A549 (cell line): ENCODE measurements around the gene RWDD2A. TPM values are rescaled to one million over a fixed set of nuclear protein-coding genes. Genes with fewer than 3 reads are reported as not detected.
A peak's percentile ranks its signal among the peaks of the same experiment; 100 is the strongest.

ENCODE experiments used
- ATAC-seq, 2 experiments: fragments of 200-7000 bp in 1 of 2; fragments of >200 bp in 1 of 2; cut with Nextera tagmentation in 1 of 2; cut with Tn5 transposase in 1 of 2; 3 replicates each; pipeline versions ENCODE4 v1.8.0 to v1.9.1; 2018 to 2020; ENCODE audit warnings: mild to moderate bottlenecking in 1 of 2, moderate library complexity in 1 of 2
- CTCF ChIA-PET: fragments of 300-600 bp; sonication (Branson Sonifier 250); formaldehyde crosslinking; extraction: SDS; loops from one replicate; lab custom pipeline; 2021; ENCODE audit warnings: antibody characterized with exemption, inconsistent platforms; lab: Yijun Ruan, JAX
- POLR2A ChIA-PET: fragments of 350-600 bp; formaldehyde crosslinking; extraction: SDS; loops from one replicate; lab custom pipeline; 2021; ENCODE audit warnings: antibody characterized with exemption, inconsistent platforms; lab: Yijun Ruan, JAX
- DNase-seq, 2 experiments: peaks; one replicate each; pipeline versions ENCODE4 v3.0.0 to v3.0.0-alpha.2; 2011 to 2016; ENCODE audit warnings: low read depth in 1 of 2, low spot score in 1 of 2
- FAIRE-seq: peaks from 2 replicates; lab custom pipeline; 2011; peaks lifted over from hg19 to GRCh38; lab: Jason Lieb, UNC
- H3K27ac ChIP-seq, 2 experiments: fragments of >200 bp; sonication (Bioruptor Twin); formaldehyde crosslinking; 3 replicates each; pipeline ENCODE4 v1.5.1; 2016 to 2017
- H3K4me1 ChIP-seq: fragments of >200 bp; sonication (Bioruptor Twin); formaldehyde crosslinking; 3 replicates; pipeline ENCODE4 v1.6.1; 2016
- H3K4me2 ChIP-seq: fragments of >200 bp; sonication (Bioruptor Twin); formaldehyde crosslinking; 3 replicates; pipeline ENCODE4 v1.6.1; 2016
- H3K4me3 ChIP-seq: fragments of >200 bp; sonication (Bioruptor Twin); formaldehyde crosslinking; 3 replicates; pipeline ENCODE4 v1.5.1; 2016
- H3K9me3 ChIP-seq: fragments of >200 bp; sonication (Bioruptor Twin); formaldehyde crosslinking; 3 replicates; pipeline ENCODE4 v1.6.1; 2016
- ATOH8 ChIP-seq: fragments of 250-450 bp; sonication (Bioruptor Pico); IDR thresholded peaks from 2 replicates; pipeline ENCODE4 v1.5.0; 2020; ENCODE audit warnings: low read depth, mild to moderate bottlenecking, moderate library complexity
- BHLHE40 ChIP-seq: IDR thresholded peaks from 2 replicates; pipeline ENCODE4 v1.6.1; 2012; ENCODE audit warnings: low read depth, low read length, inconsistent platforms
- CBX2 ChIP-seq: fragments of 200-600 bp; sonication (generic); IDR thresholded peaks from 2 replicates; pipeline ENCODE4 v1.6.1; 2016; ENCODE audit warnings: low read depth, mild to moderate bottlenecking, borderline replicate concordance
- CHD4 ChIP-seq: fragments of 200-600 bp; sonication (generic); IDR thresholded peaks from 2 replicates; pipeline ENCODE4 v1.6.1; 2016; ENCODE audit warnings: antibody characterized with exemption, mild to moderate bottlenecking, borderline replicate concordance
- E2F6 ChIP-seq: IDR thresholded peaks from 2 replicates; pipeline ENCODE4 v1.6.1; 2012; ENCODE audit warnings: low read depth, borderline replicate concordance
- EHMT2 ChIP-seq: fragments of 200-600 bp; sonication (generic); IDR thresholded peaks from 2 replicates; pipeline ENCODE4 v1.6.1; 2016; ENCODE audit warnings: antibody characterized with exemption, low read depth, mild to moderate bottlenecking, moderate library complexity
- EP300 ChIP-seq, 2 experiments: fragments of >200 bp; sonication (Bioruptor Twin); formaldehyde crosslinking; IDR thresholded peaks; 2 replicates in 1 of 2; 3 replicates in 1 of 2; pipeline ENCODE4 v1.6.1; 2016 to 2017
- FOSB ChIP-seq: fragments of 250-450 bp; sonication (Bioruptor Pico); IDR thresholded peaks from 2 replicates; pipeline ENCODE4 v1.5.0; 2020; ENCODE audit warnings: mild to moderate bottlenecking, moderate library complexity
- FOXS1 ChIP-seq: fragments of 250-450 bp; sonication (Bioruptor Pico); IDR thresholded peaks from 2 replicates; pipeline ENCODE4 v1.5.0; 2020; ENCODE audit warnings: mild to moderate bottlenecking, moderate library complexity
- GATA3 ChIP-seq: IDR thresholded peaks from 2 replicates; pipeline ENCODE4 v1.6.1; 2012; ENCODE audit warnings: borderline replicate concordance
- HDAC2 ChIP-seq: fragments of 200-600 bp; sonication (generic); IDR thresholded peaks from 2 replicates; pipeline ENCODE4 v1.6.1; 2016
- HES2 ChIP-seq: fragments of >200 bp; sonication (Bioruptor Twin); formaldehyde crosslinking; IDR thresholded peaks from 2 replicates; pipeline ENCODE4 v1.6.1; 2016
- HEYL ChIP-seq: fragments of 250-450 bp; sonication (Bioruptor Pico); IDR thresholded peaks from 2 replicates; pipeline ENCODE4 v1.8.0; 2021; ENCODE audit warnings: mild to moderate bottlenecking, moderate library complexity
- HMGXB4 ChIP-seq: fragments of 250-450 bp; sonication (Bioruptor Pico); IDR thresholded peaks from 2 replicates; pipeline ENCODE4 v1.5.0; 2021; ENCODE audit warnings: mild to moderate bottlenecking, moderate library complexity, borderline replicate concordance
- JUN ChIP-seq, 2 experiments: fragments of >200 bp; sonication (Bioruptor Twin); formaldehyde crosslinking; IDR thresholded peaks; 2 replicates in 1 of 2; 3 replicates in 1 of 2; pipeline ENCODE4 v1.6.1; 2016 to 2017
- MAX ChIP-seq: IDR thresholded peaks from 2 replicates; pipeline ENCODE4 v1.6.1; 2012
- MAZ ChIP-seq: fragments of 150-350 bp; IDR thresholded peaks from 2 replicates; pipeline ENCODE4 v1.6.1; 2014; ENCODE audit warnings: antibody characterized with exemption, low read depth, low read length, borderline replicate concordance
- NPAS2 ChIP-seq: fragments of 250-450 bp; sonication (Bioruptor Pico); IDR thresholded peaks from 2 replicates; pipeline ENCODE4 v1.8.0; 2022; ENCODE audit warnings: mild to moderate bottlenecking, moderate library complexity, borderline replicate concordance
- RAD21 ChIP-seq, 2 experiments: fragments of >200 bp in 1 of 2; sonication (Bioruptor Twin) in 1 of 2; formaldehyde crosslinking in 1 of 2; IDR thresholded peaks in 1 of 2; conservative IDR thresholded peaks in 1 of 2; 2 replicates in 1 of 2; 3 replicates in 1 of 2; pipeline ENCODE4 v1.6.1; 2012 to 2018; ENCODE audit warnings: inconsistent platforms in 1 of 2
- RCOR1 ChIP-seq: fragments of 150-350 bp; IDR thresholded peaks from 2 replicates; pipeline ENCODE4 v1.6.1; 2014; ENCODE audit warnings: antibody characterized with exemption, low read length, low read depth
- RFX5 ChIP-seq: fragments of 450-650 bp; IDR thresholded peaks from 2 replicates; pipeline ENCODE4 v1.7.1; 2014; ENCODE audit warnings: antibody characterized with exemption, mild to moderate bottlenecking, moderate library complexity
- SREBF2 ChIP-seq: fragments of 450-650 bp; IDR thresholded peaks from 2 replicates; pipeline ENCODE4 v1.6.1; 2014; ENCODE audit warnings: mild to moderate bottlenecking, moderate library complexity
- TFCP2L1 ChIP-seq: fragments of 250-450 bp; sonication (Bioruptor Pico); IDR thresholded peaks from 2 replicates; pipeline ENCODE4 v1.5.0; 2021; ENCODE audit warnings: mild to moderate bottlenecking
- TP53 ChIP-seq: fragments of 250-450 bp; sonication (Bioruptor Pico); IDR thresholded peaks from 2 replicates; pipeline ENCODE4 v1.5.0; 2021; ENCODE audit warnings: mild to moderate bottlenecking, moderate library complexity
- ZNF302 ChIP-seq: fragments of 250-450 bp; sonication (Bioruptor Pico); IDR thresholded peaks from 2 replicates; pipeline ENCODE4 v1.9.0; 2021; ENCODE audit warnings: inconsistent platforms, mild to moderate bottlenecking, moderate library complexity
- ZSCAN20 ChIP-seq: fragments of 250-450 bp; sonication (Bioruptor Pico); IDR thresholded peaks from 2 replicates; pipeline ENCODE4 v1.8.0; 2022; ENCODE audit warnings: mild to moderate bottlenecking, moderate library complexity
- WGBS: methylation state at CpG from one replicate; pipeline ENCODE4 v1.1.6; 2017; ENCODE audit errors: missing lambda C conversion rate; 5-methylcytosine and 5-hydroxymethylcytosine counted together
- polyA plus RNA-seq, 4 experiments: library from polyadenylated mRNA; depleted of rRNA in 3 of 4; stranded (reverse); fragments of >200 nt; fragmentation: RNase III in 1 of 4; extraction: RNeasy Plus Mini Kit Qiagen cat#74134 plus additional on column Dnase treatment in 1 of 4; gene quantifications; 2 replicates in 3 of 4; 3 replicates in 1 of 4; pipeline ENCODE4 v1.2.3, GENCODE V29; 2011 to 2017
- TF ChIP-seq, protein P1 (sequence below): IDR thresholded peaks from 2 replicates; pipeline ENCODE4 v1.6.1; 2012
- TF ChIP-seq, protein P2 (sequence below): fragments of 150-350 bp; IDR thresholded peaks from 2 replicates; pipeline ENCODE4 v1.6.1; 2014; ENCODE audit warnings: low read depth, mild to moderate bottlenecking, low read length

The RWDD2A gene
- polyA plus RNA-seq, 2 of the 4 experiments (the other 2 are of a cell fraction), result 2.2 to 4.7 TPM

DNA sequence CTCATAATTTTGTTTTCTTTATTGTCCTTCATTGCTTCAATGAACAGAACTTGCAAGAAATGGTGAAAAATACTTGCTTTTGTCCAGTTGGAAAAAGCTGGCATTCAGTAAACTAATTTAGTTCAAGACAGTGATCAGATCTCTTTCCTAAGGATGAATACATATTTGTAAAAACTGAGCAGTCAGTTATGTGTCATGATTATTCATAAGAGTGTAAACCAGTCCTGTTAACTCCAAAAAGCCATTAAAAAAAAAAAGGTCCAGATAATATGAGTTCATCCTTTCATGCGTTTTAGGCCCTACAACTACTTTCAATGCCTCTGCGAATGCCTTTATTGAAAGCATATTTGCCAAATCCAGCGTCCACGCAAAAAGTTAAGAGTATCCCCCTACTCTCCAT, 701 bp upstream of the RWDD2A start:
- Histone ChIP-seq H3K4me1 (peaks cover 6% of the 10 kb centered on the region; the same call in 1 of the 3 replicates), H3K9me3 (no peaks in the 10 kb centered on the region), H3K4me2 (peak overlapping the region; percentile 81), H3K4me3 (peak overlapping the region; percentile 90), H3K27ac (peak overlapping the region; percentile 82 to 95)
- ChIA-PET CTCF (no interaction called here), POLR2A (no interaction called here)
- WGBS, result 5% methylated on average over 4 of the region's 4 CpGs
- FAIRE-seq (no peak), ATAC-seq (no peak), DNase-seq (no peak)
- TF ChIP-seq EHMT2, result no peak
- TF ChIP-seq HES2, result no peak
- TF ChIP-seq HDAC2, result no peak
- TF ChIP-seq, protein P1, sequence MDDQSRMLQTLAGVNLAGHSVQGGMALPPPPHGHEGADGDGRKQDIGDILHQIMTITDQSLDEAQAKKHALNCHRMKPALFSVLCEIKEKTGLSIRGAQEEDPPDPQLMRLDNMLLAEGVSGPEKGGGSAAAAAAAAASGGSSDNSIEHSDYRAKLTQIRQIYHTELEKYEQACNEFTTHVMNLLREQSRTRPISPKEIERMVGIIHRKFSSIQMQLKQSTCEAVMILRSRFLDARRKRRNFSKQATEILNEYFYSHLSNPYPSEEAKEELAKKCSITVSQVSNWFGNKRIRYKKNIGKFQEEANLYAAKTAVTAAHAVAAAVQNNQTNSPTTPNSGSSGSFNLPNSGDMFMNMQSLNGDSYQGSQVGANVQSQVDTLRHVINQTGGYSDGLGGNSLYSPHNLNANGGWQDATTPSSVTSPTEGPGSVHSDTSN, result no peak
- no peak for TF ChIP-seq RAD21 (conservative IDR thresholded peaks at IDR 0.05 in 1 of 2, IDR thresholded peaks at IDR 0.05 in 1 of 2)
- no peak for TF ChIP-seq TFCP2L1
- no peak for TF ChIP-seq SREBF2
- TF ChIP-seq BHLHE40, result no peak
- TF ChIP-seq ZNF302 (CRISPR knock-in tag), result no peak
- no peak for TF ChIP-seq MAZ
- TF ChIP-seq GATA3, result no peak
- TF ChIP-seq NPAS2 (CRISPR knock-in tag), result no peak
- no peak for TF ChIP-seq TP53 (CRISPR knock-in tag)
- TF ChIP-seq CHD4, result no peak
- no peak for TF ChIP-seq E2F6
- TF ChIP-seq, protein P2, sequence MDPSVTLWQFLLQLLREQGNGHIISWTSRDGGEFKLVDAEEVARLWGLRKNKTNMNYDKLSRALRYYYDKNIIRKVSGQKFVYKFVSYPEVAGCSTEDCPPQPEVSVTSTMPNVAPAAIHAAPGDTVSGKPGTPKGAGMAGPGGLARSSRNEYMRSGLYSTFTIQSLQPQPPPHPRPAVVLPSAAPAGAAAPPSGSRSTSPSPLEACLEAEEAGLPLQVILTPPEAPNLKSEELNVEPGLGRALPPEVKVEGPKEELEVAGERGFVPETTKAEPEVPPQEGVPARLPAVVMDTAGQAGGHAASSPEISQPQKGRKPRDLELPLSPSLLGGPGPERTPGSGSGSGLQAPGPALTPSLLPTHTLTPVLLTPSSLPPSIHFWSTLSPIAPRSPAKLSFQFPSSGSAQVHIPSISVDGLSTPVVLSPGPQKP, result no peak
- no peak for TF ChIP-seq EP300 (IDR thresholded peaks at IDR 0.05)
- TF ChIP-seq FOSB (CRISPR knock-in tag), result no peak
- no peak for TF ChIP-seq ZSCAN20

GRCh38 chr6:83193747-83194566, 800 bp downstream of the RWDD2A start:
- DNase-seq (peak; percentile 18 to 53), FAIRE-seq (no peak), ATAC-seq (peak; percentile 65 to 82)
- Histone ChIP-seq H3K9me3 (no peaks in the 10 kb centered on the region), H3K4me3 (peak overlapping the region; percentile 90), H3K4me1 (peaks cover 6% of the 10 kb centered on the region; the same call in 1 of the 3 replicates), H3K27ac (peak overlapping the region; percentile 82 to 95), H3K4me2 (peak overlapping the region; percentile 89)
- 19% methylated on average over 19 of the region's 44 CpGs for WGBS
- POLR2A ChIA-PET, result interaction anchor here (0.6 to 1.0 kb wide), 2 partner anchors 10 to 25 kb away, joined by 3 read pairs; no protein-coding TSS in a partner anchor
- CTCF ChIA-PET, result interaction anchor here (1.5 to 2.4 kb wide), 2 partner anchors 21 to 128 kb away, joined by 4 to 9 read pairs; partner anchors contain the start of gene UBE3D
- TF ChIP-seq HMGXB4 (CRISPR knock-in tag) (no peak), HEYL (CRISPR knock-in tag) (no peak), MAX (no peak), RCOR1 (no peak), CBX2 (no peak), FOXS1 (CRISPR knock-in tag) (no peak), JUN (IDR thresholded peaks at IDR 0.05) (no peak), E2F6 (no peak), ATOH8 (CRISPR knock-in tag) (no peak), RFX5 (no peak), MAZ (no peak)
- TF ChIP-seq, protein P2, result no peak
